HG03442 (cell line): ENCODE measurements around the gene RPA3.

Experiments
- ATAC-seq: cut with Tn5 transposase; IDR thresholded peaks from one replicate; pipeline ENCODE4 v1.9.1; 2021; ENCODE audit warnings: mild to moderate bottlenecking, moderate library complexity; ENCODE audit not compliant: unreplicated experiment

The RPA3 gene

DNA sequence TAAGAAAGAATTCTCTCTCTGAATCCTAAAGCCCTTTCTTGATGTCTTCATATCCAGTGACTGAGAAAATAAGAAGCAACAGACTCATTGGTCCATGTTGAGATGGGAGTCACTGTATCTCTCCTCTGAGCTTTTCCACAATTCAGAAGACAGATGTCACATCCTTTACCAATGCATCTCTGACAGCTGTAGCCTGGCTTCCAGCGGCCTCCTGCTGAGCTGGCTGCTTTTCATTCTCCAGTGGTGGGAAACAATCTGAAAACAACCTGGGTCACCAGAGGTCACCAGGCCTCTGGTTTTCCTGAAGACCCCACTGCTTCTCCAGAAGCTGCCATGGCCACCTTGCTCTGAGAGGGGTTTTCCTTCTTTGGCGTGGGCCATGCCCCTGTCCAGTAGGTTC lies 18.3 kb upstream of the RPA3 start:
- no peak for ATAC-seq

DNA sequence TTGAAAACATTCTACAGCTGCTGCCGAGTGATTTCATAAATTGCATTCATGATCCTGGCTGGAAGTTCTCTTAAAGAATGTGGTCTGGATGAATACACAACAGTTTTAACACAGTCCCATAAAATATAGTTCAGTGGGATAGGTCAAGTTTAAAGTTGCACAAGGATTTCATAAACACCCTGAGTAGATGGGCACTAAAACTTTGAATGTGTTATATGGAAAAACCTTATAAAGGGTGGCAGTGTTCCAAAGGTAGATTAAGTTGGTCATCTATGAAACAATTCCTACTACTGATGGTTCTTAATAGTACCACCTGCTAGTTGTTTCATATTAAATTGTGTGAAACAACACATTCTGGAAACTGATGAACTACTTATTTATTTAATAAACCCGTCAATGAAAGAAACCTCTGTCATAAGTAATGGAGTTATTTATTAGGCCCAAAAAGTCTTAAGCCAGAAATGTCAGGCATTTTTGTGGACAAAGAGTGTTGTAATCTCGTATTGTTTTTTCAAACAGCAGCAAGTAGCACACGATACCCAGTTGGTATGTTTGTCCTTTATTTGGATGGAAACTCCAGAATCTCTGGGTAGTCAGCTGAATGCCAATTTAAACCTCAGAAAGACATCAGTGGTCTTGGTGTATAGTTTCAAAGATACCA lies 14.3 kb upstream of the RPA3 start:
- no peak for ATAC-seq

DNA sequence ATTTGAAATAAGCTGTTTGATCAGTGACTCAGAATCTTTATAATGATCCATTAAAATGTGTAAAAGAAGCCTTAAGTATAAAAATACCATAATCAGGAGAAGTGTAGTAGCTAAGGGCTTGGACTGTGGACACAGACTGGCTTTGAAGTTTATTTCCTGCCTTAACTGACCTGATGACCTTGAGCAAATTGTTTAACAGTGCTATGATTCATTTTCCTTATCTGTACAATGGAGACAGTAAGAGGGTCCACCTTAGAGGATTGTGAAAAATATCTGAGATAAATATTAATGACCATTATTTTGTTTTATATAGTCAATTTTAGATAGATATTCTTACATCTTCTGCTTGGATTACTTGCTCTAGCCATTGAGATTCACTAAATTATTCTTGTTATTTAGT lies 13.3 kb upstream of the RPA3 start:
- no peak for ATAC-seq

DNA sequence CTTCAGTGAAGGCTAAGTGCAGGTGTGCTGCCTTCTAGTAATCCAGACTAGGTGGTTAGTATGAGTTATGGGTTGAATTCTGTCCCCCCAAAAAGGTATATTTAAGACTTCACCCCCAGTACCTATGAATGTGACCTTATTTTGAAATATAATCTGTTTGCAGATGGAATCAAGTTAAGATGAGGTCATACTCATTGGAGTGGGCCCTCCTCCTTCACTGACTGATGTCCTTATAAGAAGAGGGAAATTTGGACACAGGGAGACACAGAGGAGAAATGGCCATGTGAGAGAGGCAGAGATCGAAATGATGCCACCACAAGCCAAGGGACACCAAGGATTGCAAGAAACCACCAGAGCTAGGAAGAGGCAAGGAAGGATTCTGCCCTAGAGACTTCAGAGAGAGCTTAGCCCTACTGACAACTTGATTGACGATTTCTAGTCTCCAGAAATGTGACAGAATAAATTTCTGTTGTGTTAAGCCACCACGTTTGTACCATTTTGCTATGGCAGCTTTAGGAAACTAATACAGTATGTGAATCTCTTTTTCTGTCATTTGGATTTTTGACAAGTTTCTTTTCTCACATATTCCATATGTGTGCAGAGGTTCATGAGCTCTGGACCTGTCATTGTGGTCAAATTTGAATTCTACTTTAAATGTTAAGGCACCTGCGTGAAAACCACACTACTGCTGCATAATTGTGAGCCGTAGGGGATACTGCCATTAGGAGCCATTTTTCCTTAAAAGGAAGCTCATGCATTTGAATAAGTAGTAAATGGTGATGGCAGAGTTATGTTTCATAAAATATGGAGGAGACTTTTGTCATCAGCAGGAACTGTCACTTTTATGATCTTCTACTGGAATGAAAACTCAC lies 2.6 kb upstream of the RPA3 start:
- no peak for ATAC-seq

DNA sequence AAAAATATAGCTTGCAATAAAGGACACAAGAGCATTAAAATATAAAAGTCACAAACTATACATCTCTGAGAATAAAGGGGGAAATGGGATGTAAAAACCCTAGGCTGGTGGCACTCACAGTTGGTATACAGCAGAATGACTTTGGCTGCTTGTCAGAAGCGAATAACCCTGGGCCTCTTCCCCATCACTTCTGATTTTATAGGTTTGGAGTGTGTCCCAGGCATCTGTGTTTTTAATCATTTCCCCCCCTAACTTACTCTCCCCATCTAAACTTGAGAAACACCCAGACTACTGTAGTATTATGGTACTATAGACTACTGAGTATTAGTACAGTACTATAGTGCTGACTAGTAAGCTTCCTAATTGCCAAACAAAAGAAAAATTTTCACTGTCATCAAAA lies 1.8 kb upstream of the RPA3 start:
- no peak for ATAC-seq

DNA sequence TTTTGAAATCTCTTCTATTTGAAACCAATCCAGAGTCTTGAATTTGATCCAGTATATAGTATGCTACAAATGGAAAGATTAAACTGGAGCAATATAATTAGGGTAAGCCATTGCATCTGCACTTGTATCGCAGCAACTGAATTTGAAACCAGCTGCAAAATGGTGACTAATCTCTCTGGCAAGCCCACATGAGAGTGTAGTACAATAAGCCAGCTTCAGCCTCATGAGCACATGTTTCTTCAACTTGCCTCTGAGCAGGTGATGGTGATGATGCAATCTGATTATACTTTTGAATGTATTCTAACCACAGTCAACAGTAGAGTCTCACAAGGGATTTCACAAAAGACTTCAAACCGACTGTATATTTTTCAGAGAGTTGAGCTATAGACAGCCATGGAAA lies 829 bp upstream of the RPA3 start:
- peak; percentile 98 for ATAC-seq

DNA sequence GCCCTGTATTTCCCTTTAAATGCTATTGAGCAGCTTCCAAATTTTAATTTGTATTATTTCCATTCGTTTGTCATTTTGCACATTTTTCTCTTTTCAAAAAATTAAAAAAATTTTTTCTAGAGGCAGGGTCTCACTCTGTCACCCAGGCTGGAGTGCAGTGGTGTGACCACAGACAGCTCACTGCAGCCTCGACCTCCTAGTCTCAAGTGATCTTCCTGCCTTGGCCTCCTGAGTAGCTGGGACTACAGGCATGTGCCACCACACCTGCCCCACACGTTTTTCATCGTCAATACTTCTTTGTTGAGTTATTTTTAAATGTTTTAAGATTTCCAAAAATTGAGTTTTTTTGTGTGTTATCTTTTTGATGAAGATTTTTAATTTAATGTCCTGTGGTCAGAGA lies 4.7 kb downstream of the RPA3 start:
- no peak for ATAC-seq

DNA sequence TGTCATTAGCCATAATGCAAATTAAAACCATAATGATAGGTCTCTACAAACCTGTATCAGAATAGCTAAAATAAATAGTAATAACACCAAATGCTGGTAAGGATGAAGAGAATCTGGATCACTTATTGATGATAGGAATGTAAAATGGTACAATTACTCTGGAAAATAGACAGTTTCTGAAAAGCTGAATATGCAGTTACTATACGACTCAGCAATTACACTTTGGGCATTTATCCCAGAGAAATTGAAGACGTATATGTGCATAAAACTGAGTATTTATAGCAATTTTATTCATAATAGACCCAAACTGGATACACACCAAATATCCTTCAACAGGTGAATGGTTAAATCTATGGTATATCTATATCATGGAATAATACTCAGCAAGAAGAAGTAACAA lies 7.9 kb downstream of the RPA3 start:
- ATAC-seq, result no peak

DNA sequence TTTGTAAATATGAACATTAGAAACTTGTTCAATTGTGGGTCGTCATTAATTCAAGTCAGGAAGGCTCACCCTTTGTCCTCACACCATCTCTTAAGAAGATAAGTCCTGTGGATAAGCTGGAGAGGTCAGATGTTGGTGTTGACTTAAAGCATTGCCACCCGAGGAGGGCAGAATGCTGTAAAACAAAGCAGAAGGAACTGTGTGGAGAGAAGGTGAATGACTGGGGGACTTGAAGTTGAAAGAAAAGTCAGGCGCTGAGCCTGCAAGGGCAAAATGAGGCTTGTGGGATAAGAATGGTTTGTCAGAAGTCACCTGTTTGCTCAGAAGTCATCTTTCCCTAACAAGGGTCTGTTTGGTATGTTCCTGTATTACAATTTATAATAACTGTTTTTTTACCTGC lies 9.1 kb downstream of the RPA3 start:
- no peak for ATAC-seq

DNA sequence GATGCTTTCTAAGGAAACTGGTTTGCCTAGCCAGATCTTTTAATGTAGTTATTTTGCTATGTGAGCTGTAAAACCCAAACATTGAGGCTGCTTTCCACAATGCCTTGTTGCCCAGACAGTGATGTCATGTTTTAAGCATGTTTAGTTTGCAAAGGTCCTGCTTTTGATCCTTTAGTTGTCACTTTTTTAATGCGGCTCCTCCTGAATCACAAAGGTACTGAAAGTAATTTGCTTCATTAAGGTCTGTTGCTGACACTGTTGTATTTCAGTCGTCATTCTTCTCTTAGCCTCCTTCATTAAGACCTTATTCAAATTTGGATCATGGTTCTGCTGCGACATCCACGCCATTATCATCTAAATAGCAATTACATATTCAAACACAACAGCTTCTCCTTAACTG lies 10.6 kb downstream of the RPA3 start:
- no peak for ATAC-seq

DNA sequence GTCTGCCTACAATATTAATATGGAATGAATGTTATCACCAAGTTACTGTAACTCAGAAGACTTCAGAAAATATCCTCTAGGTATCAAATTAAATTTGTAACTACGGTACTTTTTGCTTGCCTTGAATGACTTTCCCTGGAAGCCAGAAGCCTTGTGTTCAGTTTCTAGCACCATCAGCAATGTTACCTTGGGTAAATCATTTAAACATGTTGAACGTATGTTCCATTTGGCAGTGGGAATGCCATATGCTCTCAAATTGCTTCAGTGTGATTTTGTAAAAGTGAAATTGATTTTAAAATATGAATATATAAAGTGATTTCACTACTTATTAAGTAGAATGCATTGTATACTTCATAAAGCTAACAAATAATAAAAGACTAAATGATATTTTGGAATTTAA lies 11.2 kb downstream of the RPA3 start:
- ATAC-seq, result no peak

DNA sequence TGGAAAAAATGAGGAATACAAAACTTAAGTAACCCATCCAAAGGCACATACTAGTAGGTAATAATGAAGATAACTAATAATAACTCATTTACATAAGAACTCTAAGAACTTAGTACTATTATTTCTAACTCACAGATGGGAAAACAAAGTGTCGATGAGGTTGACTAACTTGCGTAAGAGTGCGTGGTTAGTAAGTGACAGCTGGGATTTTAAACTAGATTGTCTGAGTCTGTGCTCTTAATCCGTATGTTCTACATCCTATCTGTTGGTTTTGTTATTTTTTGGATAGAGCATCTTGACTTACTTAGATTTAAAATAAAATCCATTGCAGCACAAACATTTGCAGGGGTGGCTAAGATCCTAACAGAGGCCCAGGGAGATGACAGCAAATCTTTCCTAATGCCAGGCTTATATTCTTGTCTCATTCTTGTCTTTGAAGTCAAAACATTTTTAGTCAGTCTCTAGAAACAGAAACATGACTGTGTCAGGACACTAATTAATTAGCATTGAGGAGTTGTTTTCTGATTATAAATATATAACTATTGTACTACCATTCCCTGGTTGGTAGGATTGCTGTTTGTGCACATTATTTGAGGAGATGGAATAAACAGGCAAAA lies 11.7 kb downstream of the RPA3 start:
- ATAC-seq, result no peak

DNA sequence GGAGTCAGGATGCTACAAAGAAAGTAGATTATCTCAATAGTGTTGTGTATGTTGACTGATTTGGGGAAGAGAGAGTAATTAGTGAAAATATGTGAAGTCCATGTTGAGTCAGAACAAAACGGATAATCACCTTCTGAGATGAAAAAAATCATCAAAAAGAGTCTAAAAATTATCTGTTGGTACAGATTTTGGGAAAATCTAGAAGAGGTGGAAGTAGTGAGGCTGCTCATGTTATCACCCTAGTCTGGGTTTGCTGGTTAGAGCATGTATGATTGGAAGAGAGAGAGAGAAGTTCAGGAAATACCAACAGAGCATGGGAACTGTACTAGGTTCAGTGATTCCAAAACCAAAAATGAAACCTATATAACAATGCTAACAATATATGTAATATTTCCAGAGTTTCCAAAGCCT lies 12.3 kb downstream of the RPA3 start:
- ATAC-seq, result peak; percentile 55

DNA sequence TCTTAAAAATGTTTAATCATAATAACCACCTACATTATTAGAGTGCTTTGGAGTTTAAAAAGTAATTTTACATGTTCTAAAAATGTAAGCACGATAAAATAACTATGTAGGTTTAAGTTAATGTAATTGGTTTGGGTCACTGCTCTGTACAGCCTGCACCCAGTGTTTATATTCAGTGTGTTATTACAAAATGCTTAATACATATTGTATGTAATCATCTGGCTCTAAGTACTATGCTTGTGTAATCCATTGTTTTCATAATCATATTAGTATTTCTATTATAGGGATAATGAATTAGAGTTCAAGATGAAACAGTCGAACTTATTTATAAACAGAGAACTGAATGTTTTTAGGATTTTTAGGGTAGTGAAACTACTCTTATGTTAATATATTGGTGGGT lies 13.1 kb downstream of the RPA3 start:
- no peak for ATAC-seq

DNA sequence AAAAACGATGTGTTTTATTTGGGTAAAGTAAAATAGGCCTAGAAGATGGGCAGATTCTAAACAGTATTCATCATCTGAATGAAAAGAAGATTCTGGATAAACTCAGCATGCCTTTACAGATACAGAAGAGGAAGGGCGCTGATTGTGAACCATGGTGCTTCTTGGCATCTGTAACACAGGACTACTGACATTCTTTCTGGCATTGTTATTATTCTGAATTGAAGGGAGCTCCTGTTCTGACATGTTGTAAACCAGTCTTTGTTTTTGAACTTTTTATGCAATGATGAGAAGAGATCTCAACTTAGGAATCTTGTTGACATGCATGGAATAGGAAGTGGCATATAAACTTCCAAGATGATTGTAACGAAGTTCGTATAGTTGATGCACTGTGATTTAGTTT lies 13.5 kb downstream of the RPA3 start:
- no peak for ATAC-seq

DNA sequence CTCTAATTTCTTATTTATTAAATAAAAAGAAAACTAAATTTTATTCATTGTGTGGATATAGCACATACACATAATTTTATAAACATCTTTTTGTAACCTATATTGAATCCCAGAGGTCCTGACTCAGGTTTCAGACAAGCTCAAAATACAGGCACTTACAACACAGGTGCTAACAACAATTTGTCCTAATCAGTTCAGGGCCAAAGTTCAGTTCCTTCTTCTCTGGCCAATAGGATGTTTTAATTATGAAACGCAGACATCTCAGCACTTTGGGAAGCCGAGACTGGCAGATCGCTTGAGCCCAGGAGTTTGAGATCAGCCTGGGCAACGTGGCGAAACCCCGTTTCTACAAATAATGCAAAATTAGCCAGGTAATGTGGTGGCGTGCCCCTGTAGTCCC lies 15.0 kb downstream of the RPA3 start:
- ATAC-seq, result no peak

DNA sequence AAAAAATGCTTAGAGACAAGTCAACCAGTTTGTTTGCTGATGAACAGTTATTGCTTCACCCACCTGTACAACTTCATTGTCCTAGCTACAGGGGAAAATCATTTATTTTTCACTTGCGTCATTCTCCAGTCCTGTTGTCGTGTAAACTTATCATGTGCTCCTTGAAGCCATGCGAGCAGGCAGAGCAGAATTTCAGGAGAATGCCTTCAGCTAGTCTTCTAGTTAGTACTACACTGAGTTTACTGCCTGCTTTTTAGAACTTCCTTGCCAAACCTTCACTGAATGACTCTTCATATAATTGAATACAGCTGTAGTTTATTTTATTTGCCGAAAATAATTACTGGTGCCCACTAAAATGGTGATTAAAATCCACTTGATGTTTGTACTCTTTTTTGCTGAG lies 15.6 kb downstream of the RPA3 start:
- ATAC-seq, result no peak

DNA sequence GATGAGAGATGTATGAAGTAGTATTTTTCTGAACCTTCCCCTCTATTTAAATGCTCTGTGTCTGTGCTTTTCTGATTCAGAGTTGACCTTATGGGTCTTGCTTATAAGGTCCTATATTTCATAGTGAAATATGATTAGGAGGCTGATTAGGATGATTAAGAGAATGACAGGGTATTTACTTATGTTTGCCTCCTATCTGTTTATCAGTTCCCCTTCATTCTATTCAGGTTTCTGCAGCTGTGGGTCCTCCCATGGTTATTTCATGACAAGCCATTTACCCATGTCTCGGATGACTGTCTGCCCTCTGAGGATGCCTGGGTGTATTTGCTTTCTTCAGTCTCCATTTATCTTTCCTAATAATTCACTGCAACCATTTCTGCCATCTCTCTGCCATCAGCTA lies 16.9 kb downstream of the RPA3 start:
- ATAC-seq, result peak; percentile 45

DNA sequence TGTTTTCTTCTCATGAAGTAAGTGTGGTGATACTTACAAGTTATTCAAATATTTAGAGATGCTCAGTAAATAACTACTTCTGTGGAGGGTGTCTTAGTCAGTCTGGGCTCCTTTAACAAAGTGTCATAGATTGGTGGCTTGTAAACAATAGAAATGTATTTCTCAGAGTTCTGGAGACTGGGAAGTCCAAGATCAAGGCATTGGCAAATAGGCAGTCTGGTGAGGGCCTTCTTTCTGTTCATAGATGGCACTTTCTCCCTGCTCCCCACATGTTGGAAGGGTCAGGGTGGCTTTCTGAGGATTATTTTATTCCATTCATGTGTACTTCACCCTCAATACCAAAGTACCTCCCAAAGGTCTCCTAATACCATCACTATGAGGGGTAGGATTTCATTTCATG lies 18.4 kb downstream of the RPA3 start:
- ATAC-seq, result no peak

DNA sequence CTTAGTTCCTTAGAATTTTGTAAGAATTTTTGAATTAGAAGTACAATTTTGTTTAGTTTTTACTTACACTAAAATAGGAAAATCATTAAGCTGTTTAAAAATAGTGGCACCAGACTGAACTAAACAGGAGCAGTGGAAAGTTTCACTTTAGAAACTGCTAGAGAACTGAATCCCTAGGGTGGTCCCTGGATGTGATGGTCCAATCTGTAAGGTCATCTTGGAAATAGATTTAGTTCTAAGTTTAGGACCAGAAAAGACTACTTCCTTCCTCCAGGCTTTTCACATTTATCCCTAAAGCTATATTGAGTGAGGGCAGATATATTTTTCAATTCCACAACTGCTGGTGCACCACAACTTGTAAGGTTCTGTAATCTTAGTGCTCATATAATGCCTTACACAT lies 19.0 kb downstream of the RPA3 start:
- ATAC-seq, result no peak

DNA sequence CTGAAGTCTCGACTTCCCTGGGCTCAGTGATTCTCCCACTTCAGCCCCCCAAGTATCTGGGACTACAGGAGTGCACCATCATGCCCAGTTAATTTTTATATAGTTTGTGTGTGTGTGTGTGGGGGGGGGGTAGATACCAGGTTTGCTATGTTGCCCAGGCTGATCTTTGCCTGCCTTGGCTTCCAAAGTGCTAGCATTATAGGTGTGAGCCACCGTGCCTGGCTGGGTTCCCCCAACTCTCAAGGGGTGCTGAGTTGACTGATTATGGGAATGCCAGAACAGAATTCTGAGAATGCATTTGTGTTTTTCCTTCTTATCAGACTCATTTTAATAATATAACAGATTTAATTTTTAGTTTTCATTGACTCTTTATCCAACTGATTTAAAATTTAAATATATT lies 19.5 kb downstream of the RPA3 start:
- ATAC-seq, result no peak

DNA sequence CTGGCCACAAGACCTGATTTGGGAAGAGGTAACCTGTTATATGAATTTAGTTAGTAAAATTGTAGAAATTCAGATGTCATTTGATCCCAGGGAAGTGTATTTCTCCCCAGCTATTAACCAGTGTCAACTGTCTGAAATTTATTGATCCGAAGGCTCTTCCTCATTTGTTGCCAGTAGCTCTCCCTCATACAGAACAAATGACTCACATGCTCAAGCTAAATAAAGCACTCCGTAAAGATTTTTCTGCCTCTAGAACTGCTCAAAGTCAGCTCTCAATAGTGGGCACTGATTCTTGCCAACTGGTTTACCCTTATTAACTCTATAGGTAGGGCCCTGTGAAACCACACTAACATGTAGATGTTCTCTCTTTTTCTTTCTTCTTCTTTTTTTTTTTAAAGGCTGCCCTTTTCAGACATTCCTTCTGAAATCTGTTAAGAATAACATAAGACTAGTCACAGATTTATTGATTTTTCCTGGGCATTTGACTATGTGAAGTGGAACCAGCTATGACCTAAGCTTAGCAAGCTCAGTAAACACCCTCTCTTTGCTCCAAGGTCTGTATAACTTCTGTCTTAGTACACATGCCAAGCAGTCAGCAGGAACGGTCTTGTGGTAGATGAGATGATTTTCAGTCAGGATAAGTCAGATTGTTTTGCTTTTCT lies 21.8 kb downstream of the RPA3 start:
- ATAC-seq, result no peak
